ENCODE results near the gene UQCRQ.
"Not testable (repeated sequence)": the region's sequence is repeated elsewhere in the genome, so short reads cannot be mapped to it uniquely, and the experiment has no call there.

UQCRQ gene

DNA sequence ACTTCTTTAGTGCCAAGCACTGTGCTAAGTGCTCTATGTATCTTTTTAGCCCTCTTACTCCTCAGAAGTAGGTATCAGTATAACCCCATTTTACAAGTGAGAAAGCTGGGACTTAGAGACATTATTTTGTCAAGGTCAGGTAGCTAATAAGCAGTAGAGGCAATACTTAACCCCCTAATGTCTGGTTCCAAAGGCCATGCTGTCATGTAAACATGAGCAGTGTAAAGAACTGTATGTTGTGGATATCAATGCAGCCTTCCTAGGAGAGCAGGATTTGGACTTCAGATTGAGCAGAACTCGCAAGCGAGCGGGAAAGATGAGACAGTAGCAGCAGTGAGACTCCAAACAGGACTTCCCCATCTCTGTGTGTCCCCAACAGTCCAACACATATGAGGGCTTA, 32.4 kb upstream of the UQCRQ start:
- DNase-seq: no peak

DNA sequence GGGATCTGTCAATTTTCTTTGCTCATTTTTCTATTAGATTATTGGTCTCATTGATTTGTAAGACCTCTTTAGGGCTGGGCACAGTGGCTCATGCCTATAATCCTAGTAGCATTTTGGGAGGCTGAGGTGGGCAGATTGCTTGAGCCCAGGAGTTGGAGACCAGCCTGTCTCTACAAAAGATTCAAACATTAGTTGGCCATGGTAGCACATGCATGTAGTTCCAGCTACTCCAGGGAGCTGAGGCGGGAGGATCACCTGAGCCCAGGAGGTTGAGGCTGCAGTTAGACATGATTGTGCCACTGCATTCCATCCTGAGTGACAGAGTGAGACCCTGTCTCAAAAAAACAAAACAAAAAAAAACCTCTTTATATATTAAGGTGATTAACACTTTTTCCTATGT, 29.6 kb upstream of the UQCRQ start:
- no peak for DNase-seq

DNA sequence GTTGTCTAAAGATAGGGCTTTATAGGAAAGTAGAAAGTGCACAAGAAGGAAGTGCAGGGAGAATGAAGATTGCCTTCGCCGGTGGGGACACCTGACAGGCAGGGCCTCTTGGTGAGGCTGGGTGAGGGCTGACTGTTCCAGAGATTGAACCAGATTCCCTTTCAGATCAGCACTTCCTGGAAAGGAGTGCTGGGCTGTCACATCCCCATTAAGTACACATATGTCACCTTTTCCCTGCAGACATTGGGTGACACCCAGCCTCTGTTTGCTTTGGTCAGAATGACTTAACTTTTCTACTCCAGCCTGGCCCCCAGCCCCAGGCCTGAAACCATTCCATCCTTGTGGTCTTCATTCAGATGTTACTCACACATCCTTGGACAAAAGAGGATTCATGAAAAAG, 28.6 kb upstream of the UQCRQ start:
- DNase-seq: no peak

DNA sequence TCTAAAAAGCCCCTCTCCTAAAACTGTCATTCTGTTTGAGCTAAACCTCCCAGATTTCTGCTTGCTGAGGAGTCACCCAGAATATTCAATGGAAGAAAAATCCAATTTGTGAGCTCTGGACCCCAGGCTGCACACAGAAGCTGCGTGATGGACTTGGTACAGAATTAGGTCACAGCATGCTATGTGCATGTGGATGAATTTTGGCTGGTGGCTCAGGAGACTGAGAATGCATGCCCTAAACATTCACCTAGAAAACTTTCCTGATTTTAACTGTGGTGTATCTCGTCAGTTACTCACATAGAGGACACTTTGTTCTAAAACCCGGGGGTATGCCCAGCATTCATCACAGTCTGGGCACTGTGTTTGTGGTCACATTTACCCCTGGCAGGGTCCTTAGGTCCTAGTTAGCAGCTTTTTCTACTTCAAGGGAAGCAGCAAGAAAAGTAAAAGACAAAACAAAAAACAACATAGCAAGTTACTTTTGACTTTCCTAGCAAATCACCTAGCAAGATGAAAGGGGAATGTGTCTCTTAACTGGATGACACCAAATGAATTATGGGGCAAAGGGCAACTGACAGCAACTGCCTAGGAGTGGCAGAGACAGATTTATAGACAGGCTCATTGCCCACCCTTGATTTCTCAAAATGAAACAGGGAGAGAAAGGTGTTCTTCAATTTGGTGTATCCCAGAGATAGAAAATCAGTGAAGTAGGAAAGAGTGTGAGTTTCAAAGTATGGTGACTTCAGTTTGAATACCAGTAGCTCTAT, 27.7 kb upstream of the UQCRQ start:
- no peak for DNase-seq

DNA sequence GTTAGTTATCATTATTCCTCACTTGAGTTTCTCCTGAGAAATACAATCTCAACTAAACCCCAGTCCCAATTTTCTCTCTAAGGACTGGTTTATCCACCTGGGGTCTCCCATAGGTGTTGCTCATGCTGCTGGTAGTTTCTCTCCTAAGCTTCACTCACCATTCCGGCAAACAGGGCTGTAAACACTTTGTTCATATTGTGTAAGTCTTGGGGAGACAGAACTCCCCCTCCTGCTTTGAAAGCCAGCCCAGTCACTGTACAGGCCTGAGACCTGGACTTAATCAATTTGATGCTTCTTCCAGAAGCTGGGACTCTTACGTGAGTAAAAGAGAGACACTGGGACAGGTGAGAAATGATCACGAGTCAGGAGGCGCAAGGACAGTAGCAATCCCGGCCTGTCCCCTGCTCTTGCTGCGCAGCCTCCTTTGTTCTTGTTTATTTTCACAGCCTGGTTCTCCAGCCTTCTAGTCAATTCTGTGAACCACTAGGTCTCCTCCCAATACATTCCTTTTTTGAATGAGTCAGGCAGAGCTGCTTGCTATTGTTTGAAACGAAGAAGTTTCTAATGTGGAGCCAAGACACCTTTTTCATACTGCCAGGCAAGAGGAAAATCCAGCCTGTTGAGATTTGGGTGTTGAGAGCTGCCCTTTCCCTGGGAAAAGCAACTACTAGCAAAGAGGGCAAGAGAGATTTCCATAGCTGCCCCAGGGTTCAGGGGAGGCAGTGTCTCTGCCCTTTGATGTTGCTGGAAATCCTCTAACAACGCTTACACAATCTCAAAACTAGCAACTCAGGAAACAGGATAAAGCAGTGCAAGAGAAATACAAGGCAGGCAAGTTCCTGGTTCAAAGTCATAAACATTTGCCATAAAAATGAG, 26.8 kb upstream of the UQCRQ start:
- no peak for DNase-seq

DNA sequence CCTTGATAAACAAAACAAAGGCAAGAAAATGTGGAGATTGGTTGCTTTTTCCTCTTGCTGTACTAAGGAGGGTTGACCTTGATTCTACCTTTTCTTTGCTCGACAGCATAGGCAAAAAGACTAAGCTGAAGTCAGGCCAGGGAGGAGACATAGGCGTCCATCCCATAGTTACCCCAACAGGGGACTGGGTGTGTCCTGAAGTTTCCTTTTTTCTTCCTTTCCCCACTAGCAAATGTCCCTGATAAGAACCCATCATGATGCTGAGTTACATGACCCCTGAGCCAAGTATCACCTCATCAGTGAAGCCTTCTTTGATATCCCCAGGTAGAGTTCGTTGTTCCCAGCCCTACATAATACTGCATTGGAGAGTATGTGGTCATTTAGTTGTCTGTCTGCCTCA, 26.1 kb upstream of the UQCRQ start:
- DNase-seq: no peak

DNA sequence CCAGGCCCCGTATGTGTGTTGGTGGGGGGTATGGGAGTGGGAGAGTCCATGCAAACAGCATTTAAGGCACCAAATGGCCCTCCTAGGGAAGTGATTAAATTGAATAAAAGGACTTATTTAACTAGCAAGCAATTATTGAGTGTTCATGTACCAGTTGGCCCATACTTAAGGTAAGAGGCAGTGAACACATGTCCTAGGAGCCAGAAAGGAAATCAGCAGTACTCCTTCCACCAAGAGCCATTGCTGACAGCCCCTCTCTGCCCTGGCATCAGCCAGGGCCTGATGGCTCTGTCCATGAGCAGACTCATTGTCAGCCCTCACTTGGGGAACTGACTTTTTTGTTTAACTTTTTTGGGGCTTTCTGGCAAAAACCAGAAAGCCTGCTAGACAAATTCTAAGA, 25.5 kb upstream of the UQCRQ start:
- DNase-seq: no peak

DNA sequence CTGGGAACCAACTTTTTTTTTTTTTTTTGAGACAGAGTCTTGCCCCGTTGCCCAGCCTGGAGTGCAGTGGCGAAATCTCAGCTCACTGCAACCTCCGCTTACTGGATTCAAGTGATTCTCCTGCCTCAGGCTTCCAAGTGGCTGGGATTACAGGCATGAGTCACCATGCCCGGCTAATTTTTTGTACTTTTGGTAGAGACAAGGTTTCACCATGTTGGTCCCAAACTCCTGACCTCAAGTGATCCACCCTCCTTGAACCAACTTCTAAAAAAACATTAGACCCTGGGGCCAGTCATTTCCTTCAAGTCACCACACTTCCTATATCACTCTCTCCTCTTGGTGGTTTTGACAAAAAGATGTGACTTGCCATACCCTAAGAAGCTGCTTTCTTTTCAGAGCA, 25.1 kb upstream of the UQCRQ start:
- peak in 1 of 2 donors; percentile 21 for DNase-seq

DNA sequence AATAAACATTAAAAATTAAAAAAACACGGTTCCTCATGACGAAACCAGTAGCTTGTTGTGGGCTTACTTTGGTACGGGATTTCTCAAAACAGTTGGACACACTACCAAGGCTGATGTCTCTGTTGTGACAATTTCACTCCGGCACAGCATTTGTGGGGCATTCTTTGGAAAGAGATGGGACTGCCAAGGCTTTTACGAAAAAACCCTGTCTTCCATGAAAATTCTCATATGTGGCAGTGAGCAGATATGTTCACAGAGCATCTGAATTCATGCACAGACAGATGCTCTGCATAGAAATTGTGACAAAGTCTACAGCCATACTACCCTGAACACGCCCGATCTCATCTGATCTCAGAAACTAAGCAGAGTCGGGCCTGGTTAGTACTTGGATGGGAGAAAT, 18.2 kb upstream of the UQCRQ start:
- DNase-seq: no peak

DNA sequence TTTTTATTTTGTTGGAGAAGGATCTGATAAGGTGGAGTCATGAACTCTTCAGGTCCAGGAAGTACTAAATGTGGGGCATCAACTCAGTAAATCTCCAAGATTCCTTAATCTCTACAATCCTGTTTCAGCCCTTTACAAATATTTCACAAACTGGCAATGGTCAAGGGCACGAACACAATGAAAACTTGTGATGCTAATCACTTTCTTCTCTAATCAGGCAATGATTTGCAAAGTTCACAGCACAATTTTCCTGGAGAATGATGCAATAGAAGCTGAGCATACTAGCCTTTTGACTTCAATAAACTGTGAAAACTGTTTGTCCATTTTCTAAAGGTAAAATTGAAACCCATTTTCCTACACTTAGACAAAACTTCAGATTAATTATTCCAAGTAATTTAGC, 17.1 kb upstream of the UQCRQ start:
- DNase-seq: no peak

DNA sequence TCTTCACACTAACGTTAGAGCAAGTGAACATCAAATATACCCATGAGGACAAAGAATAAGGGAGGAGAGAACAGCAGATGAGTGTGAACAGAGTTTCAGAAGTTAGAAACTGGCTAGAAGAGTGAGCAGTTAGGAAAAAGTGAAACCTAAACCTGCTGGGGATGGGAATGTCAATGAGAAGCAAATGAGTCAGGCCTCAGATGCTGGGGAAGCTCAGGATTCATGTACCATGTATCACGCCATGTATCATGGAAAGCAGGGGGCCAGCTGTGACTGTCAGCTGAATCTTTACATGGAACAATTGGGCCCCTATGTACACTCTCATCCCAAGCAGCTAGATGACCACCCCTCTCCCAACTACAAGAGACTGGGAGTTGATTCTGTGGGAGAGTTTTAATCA, 16.4 kb upstream of the UQCRQ start:
- no peak for DNase-seq

DNA sequence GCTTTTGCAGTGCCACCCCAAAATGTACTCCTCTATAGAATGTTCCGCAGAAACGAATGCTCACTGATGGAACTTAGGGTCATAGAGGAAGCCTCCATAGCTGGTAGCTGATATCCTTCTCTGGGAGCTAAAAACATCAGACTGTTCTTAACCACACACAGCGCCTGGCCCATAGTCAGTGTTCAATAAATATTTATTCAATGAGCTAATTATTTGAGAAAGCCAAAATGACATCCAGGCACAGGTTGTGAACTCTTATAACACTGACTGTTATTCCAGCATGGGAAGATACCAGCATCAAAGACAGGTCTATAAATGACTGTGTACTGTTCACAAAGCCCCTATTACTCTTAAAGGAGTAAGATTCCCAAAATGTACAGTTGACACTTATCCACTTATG, 13.1 kb upstream of the UQCRQ start:
- no peak for DNase-seq

DNA sequence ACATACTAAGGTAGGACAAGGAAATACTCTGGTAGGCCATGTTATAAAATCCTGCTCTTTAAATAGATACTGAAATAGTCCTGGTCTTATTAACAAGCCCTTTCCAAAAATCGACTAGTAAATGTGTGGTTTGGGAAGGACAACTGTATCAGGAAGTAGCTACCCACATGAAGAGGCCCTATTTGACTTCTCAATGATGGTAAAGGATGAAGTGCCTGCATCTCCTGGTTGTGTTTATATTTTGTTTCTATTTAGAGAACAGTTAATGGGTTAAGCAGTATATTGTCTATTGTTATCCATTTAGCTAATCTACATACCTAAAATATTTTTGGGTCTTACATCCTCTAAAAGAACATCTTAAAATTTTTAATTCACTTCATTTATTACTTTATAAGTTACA, 12.7 kb upstream of the UQCRQ start:
- DNase-seq: no peak

DNA sequence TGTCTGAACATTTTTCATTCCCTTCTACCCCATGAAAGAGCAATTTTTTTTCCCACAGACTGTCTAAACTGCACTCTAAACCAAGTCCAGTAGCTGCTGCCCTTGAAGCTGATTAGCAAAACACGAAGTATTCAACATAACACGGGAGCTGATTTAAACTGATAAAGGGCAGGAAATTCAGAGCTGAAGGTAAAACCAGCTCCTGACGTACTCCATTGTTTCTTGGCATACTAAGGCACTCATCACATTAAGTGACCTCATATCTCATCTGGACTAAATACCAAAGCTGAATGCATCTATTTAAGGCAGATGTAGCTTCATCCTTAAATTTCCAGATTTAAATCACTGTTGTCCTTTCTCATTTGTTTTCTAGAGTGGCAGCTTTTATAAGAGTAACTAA, 12.1 kb upstream of the UQCRQ start:
- DNase-seq: no peak

DNA sequence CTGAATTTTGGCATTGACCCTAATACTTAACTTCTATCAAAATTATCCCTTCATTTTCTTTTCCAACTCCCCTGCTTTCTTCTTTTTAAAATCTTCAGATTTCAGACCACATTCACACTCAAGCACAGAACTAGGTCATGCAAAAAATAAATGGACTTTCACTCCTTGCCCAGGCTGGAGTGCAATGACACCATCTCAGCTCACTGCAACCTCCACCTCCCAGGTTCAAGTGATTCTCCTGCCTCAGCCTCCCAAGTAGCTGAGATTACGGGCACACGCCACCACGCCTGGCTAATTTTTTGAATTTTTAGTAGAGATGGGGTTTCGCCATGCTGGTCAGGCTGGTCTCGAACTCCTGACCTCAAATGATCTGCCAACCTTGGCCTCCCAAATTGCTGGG, 11.4 kb upstream of the UQCRQ start:
- DNase-seq: not testable (repeated sequence)

DNA sequence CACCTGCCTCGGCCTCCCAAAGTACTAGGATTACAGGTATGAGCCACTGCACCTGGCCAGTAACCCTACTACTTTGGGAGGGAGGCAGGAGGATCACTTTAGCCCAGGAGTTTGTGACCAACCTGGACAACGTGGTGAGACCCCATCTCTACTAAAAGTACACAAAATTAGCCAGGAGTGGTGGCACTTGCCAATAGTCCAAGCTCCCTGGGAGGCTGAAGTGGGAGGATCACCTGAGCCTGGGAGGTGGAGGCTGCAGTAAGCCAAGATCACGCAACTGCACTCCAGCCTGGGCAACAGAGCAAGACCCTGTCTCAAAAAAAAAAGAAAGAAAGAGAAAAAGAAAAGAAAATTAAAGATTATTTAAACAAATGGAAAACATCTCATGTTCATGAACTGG, 10.4 kb upstream of the UQCRQ start:
- DNase-seq: no peak

DNA sequence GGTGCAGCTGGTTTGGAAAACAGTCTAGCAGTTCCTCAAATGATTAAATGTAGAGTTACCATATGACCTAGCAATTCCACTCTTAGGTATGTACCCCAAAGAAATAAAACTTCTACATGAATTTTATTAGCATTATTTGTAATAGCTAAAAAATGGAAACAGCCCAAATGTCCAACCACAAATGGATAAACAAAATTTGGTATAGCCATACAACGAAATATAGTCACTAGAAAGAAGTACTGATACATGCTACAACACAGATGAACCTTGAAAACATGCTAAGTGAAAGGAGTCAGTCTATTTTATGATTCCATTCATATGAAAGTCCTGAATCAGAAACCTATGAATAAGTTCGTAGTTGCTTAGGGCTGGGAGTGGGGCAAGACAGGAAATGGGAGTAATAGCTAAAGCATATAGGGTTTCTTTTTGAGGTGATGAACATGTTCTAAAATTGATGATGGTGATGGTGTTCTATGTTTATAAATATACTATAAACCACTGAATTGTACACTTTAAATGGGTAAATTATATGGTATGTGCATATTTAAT, 6.5 kb upstream of the UQCRQ start:
- no peak for DNase-seq

DNA sequence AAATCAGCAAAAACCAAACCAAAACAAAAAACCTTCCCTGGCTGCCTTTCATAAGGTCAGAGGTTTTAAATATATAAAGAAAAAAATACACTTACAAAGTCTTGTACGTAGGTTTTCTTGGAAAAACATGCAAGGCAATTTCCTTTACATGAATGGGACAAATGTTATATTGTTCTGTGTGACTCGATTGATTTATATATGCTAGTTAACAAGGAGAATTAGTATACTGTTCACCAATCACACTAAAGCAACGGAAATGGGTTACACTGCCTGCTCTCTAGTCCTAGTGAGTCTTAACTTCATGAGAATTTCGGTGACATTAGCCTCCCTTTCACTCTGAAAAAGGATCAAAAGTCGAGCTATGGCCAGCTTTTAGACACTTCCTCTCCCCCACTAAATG, 5.7 kb upstream of the UQCRQ start:
- no peak for DNase-seq

DNA sequence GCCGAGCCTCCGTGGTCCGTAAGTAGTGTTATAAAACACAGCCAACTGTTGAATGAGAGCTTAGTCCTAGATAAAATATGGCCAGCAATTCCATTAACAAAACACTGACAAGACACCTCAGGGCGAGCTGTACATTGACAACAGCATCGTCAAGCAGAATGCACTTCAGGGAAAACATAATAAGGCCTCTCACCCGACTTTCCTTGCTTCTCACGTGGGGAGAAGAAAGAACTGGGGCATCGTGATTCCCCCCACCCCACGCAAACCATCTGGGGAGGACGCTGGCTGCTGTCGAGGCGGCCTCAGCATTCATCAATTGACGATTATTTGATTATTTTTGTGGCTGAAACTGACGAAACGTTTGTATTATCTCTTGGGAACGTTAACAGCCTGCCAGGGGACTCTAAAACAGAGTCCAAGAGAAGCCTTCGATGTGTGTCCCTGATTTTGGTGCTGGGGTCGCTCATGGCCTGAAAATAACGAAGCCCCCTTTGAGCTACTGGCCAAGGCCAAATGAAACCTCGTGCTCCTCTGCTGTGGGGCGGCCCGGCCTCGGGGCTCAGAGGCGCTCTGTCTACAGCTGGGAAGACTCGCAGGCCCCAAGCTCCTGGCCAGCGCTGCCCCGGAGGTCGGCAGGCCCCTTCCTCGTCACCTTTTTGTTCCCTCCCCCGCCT, 637 bp upstream of the UQCRQ start:
- no peak for DNase-seq

DNA sequence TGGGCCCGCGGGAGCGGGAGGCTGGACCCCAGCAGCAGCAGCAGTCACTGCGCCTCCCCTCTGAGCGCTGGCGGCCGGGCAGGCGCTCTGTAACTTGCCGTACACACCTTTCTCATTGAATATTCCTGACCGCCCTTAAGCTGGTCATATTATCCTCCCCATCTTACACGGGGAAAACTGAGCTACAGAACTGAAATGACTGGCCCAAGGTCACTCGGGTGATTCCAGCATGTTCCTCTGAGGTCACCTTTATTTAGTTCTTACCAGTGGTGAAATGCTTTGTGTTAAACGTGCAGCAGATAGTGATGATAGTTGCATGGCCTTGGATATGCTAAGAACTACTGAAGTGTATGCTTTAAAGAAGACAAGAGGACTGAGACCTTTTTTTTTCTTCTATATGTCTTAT, 607 bp downstream of the UQCRQ start:
- no peak for DNase-seq

DNA sequence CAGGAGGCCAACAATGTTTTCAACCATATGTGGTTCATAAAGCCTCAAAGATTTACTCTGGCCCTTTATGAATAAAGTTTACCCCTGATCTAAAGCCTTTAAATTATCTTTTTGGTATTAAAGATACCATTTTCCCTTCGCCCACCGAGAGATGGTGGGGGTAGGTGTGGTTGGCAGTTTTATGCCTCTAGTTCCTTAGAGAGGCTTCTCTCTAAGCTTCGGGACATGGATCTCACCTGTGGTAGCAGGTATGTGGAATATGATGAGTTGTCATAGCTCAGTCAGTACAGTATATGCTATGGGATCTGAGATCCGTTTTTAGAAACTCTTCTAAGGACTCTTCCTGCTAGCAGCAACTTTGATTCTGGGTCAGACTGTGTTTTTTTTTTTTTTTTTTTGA, 2.3 kb downstream of the UQCRQ start:
- DNase-seq: no peak

DNA sequence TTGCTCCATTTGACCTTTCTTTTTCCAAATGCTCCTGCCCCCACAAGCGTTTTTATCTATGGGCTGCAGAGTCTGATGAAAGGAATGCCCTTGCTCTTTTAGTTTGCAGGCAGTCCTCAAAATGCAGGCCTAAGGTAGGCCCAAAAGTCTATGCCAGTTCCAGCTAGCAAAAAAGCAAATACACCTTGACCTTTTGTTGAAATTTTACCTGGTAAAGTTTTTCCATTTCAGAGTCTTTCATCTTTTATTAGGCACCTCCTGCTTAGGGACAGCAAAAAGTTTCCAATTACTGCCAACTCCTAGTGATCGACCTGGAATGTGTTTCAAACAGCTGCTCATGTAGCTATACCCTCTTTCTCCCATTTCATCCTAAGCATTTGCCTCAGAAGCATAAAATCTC, 4.4 kb downstream of the UQCRQ start:
- no peak for DNase-seq

DNA sequence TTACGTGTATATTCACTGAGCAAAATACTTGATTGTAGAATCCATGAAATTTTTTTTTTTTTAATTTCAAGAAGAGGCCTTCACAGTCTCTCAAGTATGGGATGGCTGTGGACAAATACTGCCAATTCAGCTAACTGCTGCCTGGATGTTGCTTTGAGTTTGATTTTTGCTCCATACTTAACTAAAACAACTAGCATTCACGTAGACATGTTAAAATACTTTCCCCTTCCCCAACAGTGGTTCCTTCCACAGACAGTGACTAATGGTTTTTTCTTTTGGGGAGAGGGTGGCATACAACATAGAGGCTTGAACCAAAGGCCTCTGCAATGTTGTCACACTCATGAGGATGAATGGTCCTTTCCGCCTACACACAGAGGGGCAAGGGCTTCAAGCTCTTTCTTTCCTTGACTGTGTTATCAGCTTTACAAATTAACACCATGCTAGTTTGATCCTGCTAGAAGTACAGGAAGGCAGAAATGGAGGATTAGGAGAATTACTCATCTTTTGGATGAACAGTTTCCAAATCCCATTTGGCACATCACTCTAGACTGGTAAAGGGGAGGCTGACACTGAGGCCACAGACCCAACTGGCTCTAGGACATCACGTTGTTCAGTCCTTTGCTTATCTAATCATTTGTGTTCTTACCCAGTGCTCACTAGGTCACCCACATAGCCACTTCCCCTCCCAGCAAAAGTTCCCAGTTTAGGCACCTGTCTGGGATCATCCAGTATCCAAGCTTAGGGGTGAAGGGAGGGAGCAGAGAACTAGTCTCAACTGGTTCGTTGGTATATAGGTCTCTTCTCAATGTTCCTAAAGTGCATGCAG, 5.2 kb downstream of the UQCRQ start:
- no peak for DNase-seq

All from CD4-positive, alpha-beta T cell treated with Interleukin-4 for 1 hour (primary cell).